Caco-2 (cell line): Measurements from ENCODE around the gene UBE2I. TPM values are rescaled to one million over a fixed set of nuclear protein-coding genes. Genes with fewer than 3 reads are reported as not detected.

Experiments
- BruUV-seq: library from RNA; stranded (reverse); fragments of 400-500 nt; replicated peaks from 2 replicates; lab custom pipeline; 2021; lab: Mats Ljungman, UMichigan
- CTCF ChIA-PET: fragments of 300-600 bp; sonication (Branson Sonifier 250); formaldehyde crosslinking; loops from one replicate; lab custom pipeline; 2022; ENCODE audit warnings: antibody characterized with exemption; lab: Charles Lee
- POLR2A ChIA-PET: fragments of 300-600 bp; sonication (Branson Sonifier 250); formaldehyde crosslinking; loops from one replicate; lab custom pipeline; 2022; ENCODE audit warnings: antibody characterized with exemption; lab: Charles Lee
- DNase-seq, 2 experiments: peaks; one replicate each; pipeline versions ENCODE4 v3.0.0 to v3.0.0-alpha.2; 2020 to 2022
- H3K27me3 ChIP-seq: replicated peaks from 2 replicates; pipeline ENCODE4 v1.6.0; 2011; ENCODE audit warnings: low read length; ENCODE audit not compliant: control insufficient read depth, insufficient read depth
- H3K36me3 ChIP-seq: 2 replicates; pipeline ENCODE4 v1.5.1; 2011; ENCODE audit warnings: low read length; ENCODE audit not compliant: control insufficient read depth, insufficient read depth
- H3K4me1 ChIP-seq: fragments of 250-450 bp; sonication (Bioruptor Pico); 2 replicates; pipeline ENCODE4 v1.5.1; 2020; ENCODE audit warnings: mild to moderate bottlenecking
- H3K4me3 ChIP-seq: 2 replicates; pipeline ENCODE4 v1.5.1; 2011; ENCODE audit warnings: low read depth, mild to moderate bottlenecking, control low read depth, low read length
- H3K9me3 ChIP-seq: fragments of 250-450 bp; sonication (Bioruptor Pico); 2 replicates; pipeline ENCODE4 v1.5.1; 2020; ENCODE audit warnings: mild to moderate bottlenecking, moderate library complexity
- H3K27ac Mint-ChIP-seq: one replicate; pipeline ENCODE4 v1.8.0; 2022; ENCODE audit warnings: mixed read lengths; ENCODE audit not compliant: unreplicated experiment
- H3K27me3 Mint-ChIP-seq: one replicate; pipeline ENCODE4 v1.8.0; 2022; ENCODE audit warnings: mixed read lengths; ENCODE audit not compliant: insufficient read depth, unreplicated experiment
- H3K36me3 Mint-ChIP-seq: one replicate; pipeline ENCODE4 v1.8.0; 2022; ENCODE audit warnings: mild to moderate bottlenecking, mixed read lengths; ENCODE audit not compliant: insufficient read depth, unreplicated experiment
- H3K4me1 Mint-ChIP-seq: one replicate; pipeline ENCODE4 v1.8.0; 2022; ENCODE audit warnings: low read depth, mixed read lengths; ENCODE audit not compliant: unreplicated experiment
- H3K4me3 Mint-ChIP-seq: one replicate; pipeline ENCODE4 v1.8.0; 2022; ENCODE audit warnings: mild to moderate bottlenecking, moderate library complexity, mixed read lengths; ENCODE audit not compliant: unreplicated experiment
- H3K9me3 Mint-ChIP-seq: one replicate; pipeline ENCODE4 v1.8.0; 2022; ENCODE audit warnings: mixed read lengths; ENCODE audit not compliant: unreplicated experiment
- CTCF ChIP-seq, 2 experiments: fragments of 200-600 bp in 1 of 2; IDR thresholded peaks; 1 replicate in 1 of 2; 2 replicates in 1 of 2; pipeline versions ENCODE4 v1.5.1 to v1.8.0; 2011 to 2022; ENCODE audit warnings: antibody characterized with exemption in 1 of 2, control low read depth in 1 of 2, inconsistent platforms in 1 of 2, low read depth in 1 of 2, low read length in 1 of 2, mild to moderate bottlenecking in 1 of 2, moderate library complexity in 1 of 2; ENCODE audit not compliant: insufficient read depth in 1 of 2, severe bottlenecking in 1 of 2, unreplicated experiment in 1 of 2
- intact Hi-C: fragments of 100-400 bp; cut with micrococcal nuclease; formaldehyde crosslinking; loops from one replicate; pipeline ENCODE4 v1.10.0; 2022; ENCODE audit not compliant: unreplicated experiment
- total RNA-seq: library from RNA; stranded (reverse); gene quantifications from 2 replicates; pipeline ENCODE4 v1.2.3, GENCODE V29; 2022

The UBE2I gene
- total RNA-seq, 1 experiment from 2014 or later, result 178 TPM

DNA sequence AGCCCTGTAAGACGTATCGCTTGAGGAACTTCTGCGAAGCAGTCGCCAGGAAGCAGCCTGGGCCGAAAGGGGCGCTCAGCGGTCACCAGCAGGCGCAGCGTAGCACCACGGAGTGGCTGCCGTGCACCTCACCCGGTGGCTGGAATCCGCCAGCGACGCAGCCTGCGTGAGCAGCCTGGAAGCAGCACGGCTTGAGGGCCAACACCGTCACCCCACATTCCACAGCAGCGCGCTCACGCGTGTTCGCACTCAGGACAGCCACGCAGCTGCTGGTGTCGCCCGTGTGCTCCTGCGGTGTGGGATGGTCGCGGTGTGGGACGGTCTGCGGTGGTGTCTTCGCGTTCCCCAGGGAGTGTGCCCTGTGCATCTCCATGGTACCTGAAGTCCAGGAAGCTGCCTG is 9.6 kb downstream of the UBE2I start:
- Mint-ChIP-seq H3K9me3 (no peaks in the 10 kb centered on the region), H3K4me1 (no peaks in the 10 kb centered on the region), H3K27me3 (no peaks in the 10 kb centered on the region), H3K4me3 (no peak overlapping the region), H3K36me3 (peaks cover 70% of the 10 kb centered on the region), H3K27ac (no peak overlapping the region)
- intact Hi-C loops, result no loop called here
- POLR2A ChIA-PET, result no interaction called here
- peaks cover 7% of the 10 kb centered on the region for H3K36me3 ChIP-seq
- no peaks in the 10 kb centered on the region for H3K27me3 ChIP-seq
- no peak for TF ChIP-seq CTCF (IDR thresholded peaks at IDR 0.05; ENCODE audit: insufficient read depth in 1 of 2, low read depth in 1 of 2, low read length in 1 of 2, severe bottlenecking in 1 of 2, unreplicated experiment in 1 of 2)
- no peak for DNase-seq
- BruUV-seq, result no TSS peak
- H3K4me1 ChIP-seq, result no peaks in the 10 kb centered on the region
- CTCF ChIA-PET, result no interaction called here
- H3K4me3 ChIP-seq, result no peak overlapping the region
- H3K9me3 ChIP-seq, result no peaks in the 10 kb centered on the region

GRCh38 chr16:1320097-1320496 is 10.7 kb downstream of the UBE2I start:
- no peak for DNase-seq
- CTCF ChIA-PET, result no interaction called here
- POLR2A ChIA-PET, result no interaction called here
- intact Hi-C loops, result no loop called here
- Mint-ChIP-seq H3K4me1 (no peaks in the 10 kb centered on the region), H3K4me3 (no peak overlapping the region), H3K27me3 (no peaks in the 10 kb centered on the region), H3K36me3 (peaks cover 72% of the 10 kb centered on the region), H3K27ac (no peak overlapping the region), H3K9me3 (no peaks in the 10 kb centered on the region)
- TF ChIP-seq CTCF (IDR thresholded peaks at IDR 0.05; ENCODE audit: insufficient read depth in 1 of 2, low read depth in 1 of 2, low read length in 1 of 2, severe bottlenecking in 1 of 2, unreplicated experiment in 1 of 2), result no peak
- BruUV-seq, result no TSS peak
- H3K4me1 ChIP-seq, result no peaks in the 10 kb centered on the region
- no peak overlapping the region for H3K4me3 ChIP-seq
- H3K9me3 ChIP-seq, result no peaks in the 10 kb centered on the region
- H3K27me3 ChIP-seq, result no peaks in the 10 kb centered on the region
- H3K36me3 ChIP-seq, result peaks cover 7% of the 10 kb centered on the region

GRCh38 chr16:1320658-1321240 is 11.3 kb downstream of the UBE2I start:
- Histone ChIP-seq H3K9me3 (no peaks in the 10 kb centered on the region), H3K36me3 (peaks cover 7% of the 10 kb centered on the region), H3K4me3 (no peak overlapping the region), H3K4me1 (no peaks in the 10 kb centered on the region), H3K27me3 (no peaks in the 10 kb centered on the region)
- Mint-ChIP-seq H3K4me1 (no peaks in the 10 kb centered on the region), H3K27ac (no peak overlapping the region), H3K4me3 (no peak overlapping the region), H3K36me3 (peaks cover 67% of the 10 kb centered on the region), H3K27me3 (no peaks in the 10 kb centered on the region), H3K9me3 (no peaks in the 10 kb centered on the region)
- no peak for DNase-seq
- POLR2A ChIA-PET, result no interaction called here
- intact Hi-C loops, result no loop called here
- CTCF ChIA-PET, result interaction anchor here (0.6 kb wide), 1 partner anchor 51 kb away, joined by 4 read pairs; no protein-coding TSS in a partner anchor
- no peak for TF ChIP-seq CTCF (IDR thresholded peaks at IDR 0.05; ENCODE audit: insufficient read depth in 1 of 2, low read depth in 1 of 2, low read length in 1 of 2, severe bottlenecking in 1 of 2, unreplicated experiment in 1 of 2)
- no TSS peak for BruUV-seq
